ENCODE measurements around the gene WAC. TPM values are rescaled to one million over a fixed set of nuclear protein-coding genes. Genes with fewer than 3 reads are reported as not detected.

The WAC gene
- total RNA-seq, 1 donor from 2014 or later, result 92.2 TPM

DNA sequence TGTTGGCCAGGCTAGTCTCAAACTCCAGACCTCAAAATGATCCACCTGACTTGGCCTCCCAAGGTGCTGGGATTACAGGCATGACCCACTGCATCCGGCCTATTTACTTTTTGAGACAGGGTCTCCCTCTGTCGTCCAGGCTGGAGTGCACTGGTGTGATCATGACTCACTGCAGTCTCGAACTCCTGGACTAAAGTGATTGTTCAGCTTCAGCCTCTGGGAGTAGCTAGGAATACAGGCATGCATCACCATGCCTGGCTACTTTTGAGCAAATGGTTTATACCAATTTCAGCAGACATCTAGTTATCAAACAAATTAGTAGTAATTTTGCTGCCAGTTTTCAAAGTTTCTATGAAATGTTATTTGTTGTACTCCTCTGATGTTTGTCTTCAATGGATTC, 2.2 kb upstream of the WAC start:
- DNase-seq (ENCODE audit: low read depth), result peak; percentile 27

DNA sequence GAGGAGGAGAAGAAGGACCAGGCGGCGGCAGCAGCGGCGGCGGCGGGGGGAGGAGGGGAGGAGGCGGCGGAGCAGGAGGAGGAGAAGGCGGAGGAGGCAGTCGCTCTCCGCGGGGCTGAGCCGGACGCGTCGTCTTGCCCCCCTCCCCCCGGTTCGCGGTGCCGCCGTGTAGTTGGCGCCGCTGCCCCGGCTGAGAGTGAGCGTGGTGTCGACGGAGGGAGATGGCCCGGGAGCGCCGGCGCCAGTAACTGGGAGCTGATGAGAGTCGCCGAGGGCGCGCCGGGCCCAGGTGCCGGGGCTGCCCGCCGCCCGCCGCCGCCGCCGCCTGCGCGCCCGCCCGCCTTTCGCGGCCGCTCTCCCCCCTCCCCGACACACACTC, 257 bp downstream of the WAC start:
- DNase-seq (ENCODE audit: low read depth), result no peak

DNA sequence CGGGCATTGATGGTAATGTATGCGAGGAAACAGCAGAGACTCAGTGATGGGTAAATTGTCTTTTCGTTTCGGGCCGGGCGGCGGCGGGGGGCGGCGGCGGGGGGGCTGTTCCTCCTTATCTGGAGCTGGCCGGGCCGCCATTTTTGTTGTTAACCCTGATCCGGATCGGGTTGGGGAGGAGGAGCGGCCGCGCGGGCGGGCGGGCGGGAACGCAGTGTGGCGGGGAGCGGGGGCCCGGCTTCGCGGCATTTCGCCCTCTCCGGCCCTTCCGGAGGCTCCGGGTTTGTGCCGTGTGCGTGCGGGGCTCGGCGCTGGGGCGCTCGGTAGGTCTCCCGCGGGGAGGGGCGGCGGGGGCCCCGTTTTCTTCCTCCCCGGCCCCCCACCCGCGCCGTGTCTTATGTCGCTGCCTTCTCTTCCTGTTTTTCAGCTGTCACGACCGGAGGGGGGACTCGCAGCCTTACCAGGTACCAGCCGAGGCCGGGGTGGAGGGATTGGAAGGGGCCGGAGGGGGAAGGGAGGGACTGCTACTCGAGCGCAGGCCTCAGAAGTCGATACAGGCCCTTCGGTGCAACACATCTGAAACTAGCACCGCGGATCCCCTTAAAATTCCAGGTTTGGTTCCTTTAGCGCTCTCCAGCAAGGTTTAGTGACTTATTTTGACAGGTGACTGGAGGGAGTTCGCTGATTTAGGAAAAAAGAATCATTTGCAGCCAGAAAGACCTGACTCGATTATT, 820 bp downstream of the WAC start:
- DNase-seq (ENCODE audit: low read depth), result peak; percentile 13

GRCh38 chr10:28535846-28536245, 2.9 kb downstream of the WAC start:
- no peak for DNase-seq (ENCODE audit: low read depth)

GRCh38 chr10:28538595-28538994, 5.7 kb downstream of the WAC start:
- no peak for DNase-seq (ENCODE audit: low read depth)

DNA sequence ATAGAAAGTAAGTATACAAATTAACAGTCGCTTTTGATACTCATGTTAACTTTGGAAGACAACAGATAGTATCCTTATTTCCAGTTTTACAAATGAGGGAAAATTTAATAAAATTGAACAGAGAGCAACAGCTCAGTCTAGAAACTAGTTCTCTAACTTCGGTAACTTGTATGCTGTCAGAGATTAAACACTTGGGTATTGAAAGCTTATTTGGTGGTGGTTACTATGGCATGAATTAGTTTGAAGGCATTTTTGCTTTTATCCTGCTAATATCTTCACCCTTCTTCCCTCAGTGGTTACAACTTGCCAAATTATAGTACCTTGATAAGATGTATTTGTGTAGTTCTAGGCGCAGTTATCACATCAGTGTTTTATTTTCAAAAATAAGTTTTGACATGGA, 7.2 kb downstream of the WAC start:
- DNase-seq (ENCODE audit: low read depth), result no peak

- no peak for DNase-seq (ENCODE audit: low read depth)
These were observed 8.9 kb downstream of the WAC start for GRCh38 chr10:28541717-28542365.

DNA sequence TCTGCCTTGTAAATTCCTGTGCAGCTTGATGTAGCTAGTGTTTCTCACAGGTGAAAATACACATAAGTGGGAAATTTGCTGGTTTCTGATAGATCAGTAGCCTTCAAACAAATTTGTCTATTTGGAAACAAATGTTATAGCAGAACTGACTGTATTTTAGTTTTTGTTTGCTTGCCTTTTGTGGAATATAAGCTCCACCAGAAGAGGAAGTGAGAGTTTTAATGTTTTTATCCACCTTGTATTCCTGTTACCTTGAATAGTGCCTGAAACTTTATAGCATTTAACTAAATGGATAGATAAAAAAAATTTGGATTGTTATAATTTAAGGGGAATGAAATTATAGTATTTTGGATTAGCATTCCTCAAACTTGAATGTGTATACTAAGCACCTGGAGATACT, 9.8 kb downstream of the WAC start:
- DNase-seq (ENCODE audit: low read depth), result no peak

DNA sequence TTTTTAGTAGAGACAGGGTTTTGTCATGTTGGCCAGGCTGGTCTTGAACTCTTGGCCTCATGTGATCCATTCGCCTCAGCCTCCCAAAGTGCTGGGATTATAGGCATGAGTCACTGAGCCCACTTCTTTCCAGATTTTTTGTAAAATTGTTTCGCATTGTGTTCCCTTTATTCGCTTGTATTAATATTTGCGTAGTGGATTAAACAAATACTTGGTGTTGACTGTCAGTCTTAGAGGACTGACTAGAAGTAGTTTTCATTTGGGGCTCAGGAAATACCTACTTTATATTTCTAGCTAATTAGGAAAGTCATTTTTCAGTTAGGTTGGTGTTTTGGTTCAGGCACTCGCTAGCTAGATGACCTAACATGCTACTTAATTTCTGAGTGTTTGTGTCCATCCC, 11.1 kb downstream of the WAC start:
- DNase-seq (ENCODE audit: low read depth), result no peak

- DNase-seq (ENCODE audit: low read depth), result no peak
These were observed 13.2 kb downstream of the WAC start for GRCh38 chr10:28545967-28546644.

DNA sequence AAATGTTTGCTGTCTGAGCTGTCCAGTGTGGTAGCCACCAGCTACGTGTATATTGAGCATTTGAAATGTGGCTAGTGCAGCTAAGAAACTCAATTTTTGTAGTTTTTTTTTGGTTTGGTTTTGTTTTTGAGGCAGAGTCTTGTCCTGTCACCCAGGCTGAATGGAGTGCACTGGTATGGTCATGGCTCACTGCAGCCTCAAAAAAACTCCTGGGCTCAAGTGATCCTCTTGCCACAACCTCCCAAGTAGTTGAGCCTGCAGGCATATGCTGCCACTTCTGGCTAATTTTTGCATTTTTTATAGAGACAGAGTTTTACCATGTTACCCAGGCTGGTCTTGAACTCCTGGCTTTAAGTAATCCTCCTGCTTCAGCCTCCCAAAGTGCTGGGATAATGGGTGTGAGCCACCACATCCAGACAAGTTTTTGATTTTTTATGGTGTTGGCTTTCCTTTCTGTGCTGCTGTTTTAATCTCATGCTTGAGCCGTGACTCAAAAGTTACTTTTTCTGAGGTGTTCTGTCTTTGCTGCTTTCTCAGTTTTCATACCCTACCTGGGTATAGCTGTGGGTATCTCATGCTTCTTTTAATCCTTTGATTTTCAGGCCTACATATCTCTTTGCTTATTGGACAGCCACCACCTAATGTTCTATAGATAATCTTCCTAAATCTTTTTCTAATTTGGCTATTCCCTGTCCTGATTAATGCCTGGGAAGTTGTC, 16.0 kb downstream of the WAC start:
- peak; percentile 37 for DNase-seq (ENCODE audit: low read depth)

GRCh38 chr10:28551086-28551485, 18.2 kb downstream of the WAC start:
- peak; percentile 61 for DNase-seq (ENCODE audit: low read depth)

GRCh38 chr10:28552775-28553174, 19.9 kb downstream of the WAC start:
- DNase-seq (ENCODE audit: low read depth), result no peak

DNA sequence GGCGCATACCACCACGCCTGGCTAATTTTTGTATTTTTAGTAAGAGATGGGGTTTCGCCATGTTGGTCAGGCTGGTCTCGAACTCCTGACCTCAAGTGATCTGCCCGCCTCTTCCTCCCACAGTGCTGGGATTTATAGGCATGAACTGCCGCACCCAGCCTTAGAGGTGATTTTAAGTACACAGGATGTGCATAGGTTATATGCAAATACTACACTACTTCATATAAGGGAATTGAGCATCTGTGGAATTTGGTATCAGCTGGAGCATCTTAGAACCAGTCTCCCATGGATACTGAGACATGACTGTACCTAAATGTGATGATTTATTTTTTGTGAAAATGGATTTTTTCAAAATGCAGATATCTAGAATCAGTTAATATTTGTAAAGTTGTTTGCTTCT, 21.1 kb downstream of the WAC start:
- DNase-seq (ENCODE audit: low read depth), result no peak

- DNase-seq (ENCODE audit: low read depth), result no peak
These were observed 22.0 kb downstream of the WAC start for GRCh38 chr10:28554952-28555351.

GRCh38 chr10:28555358-28555757, 22.4 kb downstream of the WAC start:
- no peak for DNase-seq (ENCODE audit: low read depth)

DNA sequence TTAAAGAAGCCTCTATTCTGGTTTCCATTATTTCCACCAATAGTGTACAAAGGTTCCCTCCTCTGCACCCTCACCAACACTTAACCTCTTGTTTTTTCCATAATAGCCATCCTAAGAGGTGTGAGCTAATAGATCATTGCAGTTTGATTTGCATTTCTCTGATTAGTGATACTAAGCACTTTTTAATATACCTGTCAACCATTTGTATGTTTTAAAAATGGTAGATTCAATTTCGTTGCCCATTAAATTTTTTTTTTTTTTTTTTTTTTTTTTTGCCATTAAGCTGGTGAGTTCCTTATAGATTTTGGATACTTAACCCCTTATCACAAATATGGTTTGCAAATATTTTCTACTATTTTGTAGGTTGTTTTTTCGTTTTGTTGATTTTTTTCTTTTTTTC, 23.2 kb downstream of the WAC start:
- DNase-seq (ENCODE audit: low read depth), result no peak

DNA sequence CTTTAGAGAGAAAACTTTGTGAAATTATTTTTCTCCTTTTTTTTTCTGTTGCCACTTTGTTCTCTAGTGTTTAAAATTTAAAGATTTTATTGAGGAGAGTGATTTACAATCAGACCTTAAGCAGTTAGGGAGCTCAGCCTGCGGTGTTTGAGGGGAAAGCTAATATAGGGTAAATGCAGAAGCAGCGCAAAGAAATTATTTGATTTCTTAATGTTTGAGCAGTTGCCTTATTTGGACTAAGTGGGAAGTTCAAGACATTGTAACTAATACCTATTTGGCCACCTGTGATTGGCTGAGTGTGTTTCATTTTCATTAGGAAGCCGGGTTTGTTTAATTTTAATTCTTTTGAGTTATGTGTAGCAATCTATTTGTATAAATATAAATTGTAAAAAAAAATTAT, 25.3 kb downstream of the WAC start:
- DNase-seq (ENCODE audit: low read depth), result no peak

DNA sequence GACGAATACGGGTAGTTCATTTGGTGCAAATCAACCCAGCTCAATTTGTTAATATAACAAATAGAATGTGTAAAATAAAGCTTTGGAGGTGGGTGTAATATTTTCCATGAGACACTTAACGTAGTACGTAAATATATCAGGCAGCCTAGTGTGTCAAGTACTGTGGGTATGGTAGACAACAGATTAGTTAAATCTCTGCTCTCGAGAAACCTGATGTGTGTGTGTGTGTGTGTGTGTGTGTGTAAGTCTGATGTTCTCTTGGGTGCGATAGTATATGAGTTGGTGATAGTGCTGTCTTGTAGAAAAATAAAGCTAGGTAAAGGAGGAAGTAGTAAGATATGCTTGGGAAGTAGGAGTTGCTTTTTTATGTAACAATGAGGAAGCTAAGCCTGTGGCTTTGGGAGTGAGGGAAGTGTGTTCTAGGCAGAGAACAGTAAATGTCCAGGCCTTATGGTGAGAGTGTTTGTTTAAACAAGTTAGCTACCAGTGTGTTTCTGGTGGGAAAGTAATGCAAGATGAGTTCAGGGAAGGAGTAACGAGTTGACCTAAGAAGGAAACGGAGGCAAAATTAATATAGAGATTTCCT, 26.1 kb downstream of the WAC start:
- no peak for DNase-seq (ENCODE audit: low read depth)

DNA sequence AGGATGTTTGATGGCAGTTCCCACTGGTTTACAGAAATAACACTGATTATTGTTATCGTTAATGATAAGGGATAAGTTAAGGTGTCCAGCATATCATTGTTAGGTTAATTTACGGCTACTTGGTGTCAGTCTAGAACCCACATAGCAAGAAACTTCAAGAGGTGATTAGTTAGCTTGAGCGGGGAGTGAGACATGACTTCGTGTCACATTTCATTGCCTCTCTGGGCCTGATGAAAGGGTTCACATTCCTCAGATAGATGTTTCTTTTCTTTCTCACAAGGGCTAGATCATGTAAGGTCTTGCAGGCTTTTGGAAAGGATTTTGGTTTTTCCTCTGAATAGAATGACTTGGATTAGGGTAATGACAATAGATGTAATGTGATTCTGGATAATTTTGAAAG, 26.7 kb downstream of the WAC start:
- DNase-seq (ENCODE audit: low read depth), result peak; percentile 41

DNA sequence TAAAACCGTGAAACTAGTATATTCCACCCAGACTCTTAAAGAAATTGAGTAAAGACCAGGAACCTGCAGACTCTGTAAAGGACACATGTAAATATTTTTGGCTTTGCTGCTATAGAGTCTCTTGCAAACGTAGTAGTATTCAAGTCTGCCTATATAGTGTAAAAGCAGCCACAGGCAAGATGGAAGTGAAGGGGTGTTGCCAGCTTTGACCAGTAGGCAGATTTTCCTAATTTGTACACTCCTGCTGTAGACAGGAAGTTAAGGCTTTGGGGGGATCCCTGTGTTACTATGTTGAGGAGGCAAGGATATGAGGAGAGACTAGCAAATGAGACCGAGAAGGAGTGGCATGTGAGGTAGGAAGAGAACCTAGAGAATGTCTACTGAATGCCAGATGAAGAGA, 27.7 kb downstream of the WAC start:
- DNase-seq (ENCODE audit: low read depth), result no peak

DNA sequence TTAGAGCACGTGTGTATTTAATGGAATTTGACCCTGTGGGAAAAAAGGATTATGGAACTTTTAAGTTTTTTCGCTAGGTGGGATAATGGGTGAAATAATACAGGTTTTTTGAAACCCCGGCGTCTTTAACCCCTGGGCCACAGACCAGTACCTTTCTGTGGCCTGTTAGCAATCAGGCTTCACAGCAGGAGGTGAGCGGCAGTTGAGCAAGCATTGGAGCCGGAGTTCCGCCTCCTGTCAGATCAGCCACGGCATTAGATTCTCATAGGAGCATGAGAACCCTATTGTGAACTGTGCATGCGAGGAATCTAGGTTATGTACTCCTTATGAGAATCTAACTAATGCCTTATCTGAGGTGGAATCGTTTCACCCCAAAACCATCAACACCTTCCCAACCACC, 28.6 kb downstream of the WAC start:
- DNase-seq (ENCODE audit: low read depth), result no peak

All from renal cortical epithelial cell (primary cell).